ENCODE results near the gene WIPF1. TPM values are rescaled to one million over a fixed set of nuclear protein-coding genes. Genes with fewer than 3 reads are reported as not detected.
A peak's percentile ranks its signal among the peaks of the same experiment; 100 is the strongest.

WIPF1 gene
- total and polyA plus RNA-seq, 2 donors (not counting 3 experiments of a cell fraction or from before 2014, with no cell fraction given): 15.3 to 42.0 TPM

- H3K79me2 ChIP-seq (ENCODE audit: control insufficient read depth, insufficient read depth, low read length): no peaks in the 10 kb centered on the region
- no peak overlapping the region for H3K4me3 ChIP-seq (replicated peaks in 1 of 3; ENCODE audit: insufficient read depth in 1 of 3, low read depth in 1 of 3, low read length in 3 of 3)
- no peak for TF ChIP-seq MYC (IDR thresholded peaks at IDR 0.05; ENCODE audit: low read depth, low read length)
- no peak for TF ChIP-seq GATA2 (IDR thresholded peaks at IDR 0.05; ENCODE audit: insufficient read depth, insufficient read length, low read depth, low read length)
- TF ChIP-seq JUN (IDR thresholded peaks at IDR 0.05; ENCODE audit: borderline replicate concordance, insufficient read depth, insufficient read length, low read depth): no peak
- TF ChIP-seq POLR2A (IDR thresholded peaks at IDR 0.05; ENCODE audit: low read depth, low read length): no peak
- TF ChIP-seq EZH2 (IDR thresholded peaks at IDR 0.05; ENCODE audit: borderline replicate concordance, low read depth, low read length, severe bottlenecking): no peak
- no peak for TF ChIP-seq FOS (IDR thresholded peaks at IDR 0.05; ENCODE audit: borderline replicate concordance, insufficient read depth, low read length)
- TF ChIP-seq CTCF (IDR thresholded peaks at IDR 0.05; ENCODE audit: extremely low read depth in 1 of 2, insufficient read depth in 1 of 2, low read depth in 1 of 2, low read length in 2 of 2): no peak
- no peak for TF ChIP-seq POLR2AphosphoS5 (IDR thresholded peaks at IDR 0.05; ENCODE audit: insufficient read depth, low read depth, low read length)
- TF ChIP-seq MAX (IDR thresholded peaks at IDR 0.05; ENCODE audit: insufficient read depth, insufficient read length): no peak
- ChIA-PET CTCF (no interaction called here), POLR2A (no interaction called here)
- H3K9me3 ChIP-seq (replicated peaks; ENCODE audit: control insufficient read depth, insufficient read depth, low read length): no peaks in the 10 kb centered on the region
- H3K9me1 ChIP-seq (replicated peaks; ENCODE audit: control insufficient read depth, extremely low read depth, insufficient read depth, low read length): no peaks in the 10 kb centered on the region
- no peaks in the 10 kb centered on the region for H4K20me1 ChIP-seq (replicated peaks; ENCODE audit: control insufficient read depth, extremely low read depth, insufficient read depth, low read length)
- H3K36me3 ChIP-seq (ENCODE audit: control insufficient read depth in 2 of 2, extremely low read depth in 1 of 2, insufficient read depth in 2 of 2, low read length in 2 of 2): no peaks in the 10 kb centered on the region
- no peak overlapping the region for H2AFZ ChIP-seq (ENCODE audit: low read depth, low read length)
- no peak for DNase-seq (ENCODE audit: low read depth, low spot score)
- dilution Hi-C loops (cut with MboI; ENCODE audit: extremely low pct_ligation_motif_present, low sequenced_read_pairs): no loop called here
- no peak overlapping the region for H3K27ac ChIP-seq (ENCODE audit: insufficient read depth, low read depth, low read length)
- peak; percentile 37 for FAIRE-seq
- H3K9ac ChIP-seq (replicated peaks; ENCODE audit: extremely low read depth, insufficient read depth, low read length): no peak overlapping the region
- intact Hi-C loops (cut with micrococcal nuclease): no loop called here
- no peak overlapping the region for H3K4me2 ChIP-seq (ENCODE audit: insufficient read depth, low read length)
- H3K4me1 ChIP-seq (ENCODE audit: control insufficient read depth, extremely low read depth, insufficient read depth, low read length): no peaks in the 10 kb centered on the region
- no TSS peak for BruUV-seq (replicated peaks)
- H3K27me3 ChIP-seq (ENCODE audit: control insufficient read depth in 2 of 2, insufficient read depth in 2 of 2, low read length in 2 of 2): no peaks in the 10 kb centered on the region
These were observed 45.8 kb upstream of the WIPF1 start for GRCh38 chr2:174643356-174643755.

All from endothelial cell of umbilical vein (primary cell).